OCI-LY7 (cell line): ENCODE data around the gene PDE3B. TPM values are rescaled to one million over a fixed set of nuclear protein-coding genes. Genes with fewer than 3 reads are reported as not detected.
"Not testable (repeated sequence)": the region's sequence is repeated elsewhere in the genome, so short reads cannot be mapped to it uniquely, and the experiment has no call there.

Experiments
- BruUV-seq: library from RNA; stranded (reverse); fragments of 400-500 nt; replicated peaks from 2 replicates; lab custom pipeline; 2021; lab: Mats Ljungman, UMichigan
- CTCF ChIA-PET: fragments of 300-600 bp; sonication (Branson Sonifier 250); formaldehyde crosslinking; loops from one replicate; lab custom pipeline; 2022; ENCODE audit warnings: antibody characterized with exemption; ENCODE audit not compliant: unreplicated experiment; lab: Charles Lee
- POLR2A ChIA-PET: fragments of 300-600 bp; sonication (Branson Sonifier 250); formaldehyde crosslinking; loops from one replicate; lab custom pipeline; 2022; ENCODE audit warnings: antibody characterized with exemption; lab: Charles Lee
- DNase-seq: peaks from one replicate; pipeline ENCODE4 v3.0.0-alpha.2; 2015; ENCODE audit warnings: low spot score
- H2AFZ ChIP-seq: fragments of 200-600 bp; sonication (generic), shearing (Covaris generic); 2 replicates; pipeline ENCODE4 v1.6.1; 2014; ENCODE audit warnings: mild to moderate bottlenecking, antibody characterized with exemption, low read length, moderate library complexity
- H3K27ac ChIP-seq: fragments of 200-600 bp; sonication (generic); 2 replicates; pipeline ENCODE4 v1.5.1; 2014; ENCODE audit warnings: mixed run types, low read depth, mild to moderate bottlenecking, moderate library complexity, low read length, inconsistent platforms; ENCODE audit not compliant: poor library complexity, severe bottlenecking
- H3K36me3 ChIP-seq: fragments of 200-600 bp; sonication (generic); 2 replicates; pipeline ENCODE4 v1.6.1; 2014; ENCODE audit warnings: mild to moderate bottlenecking, antibody characterized with exemption, low read length, moderate library complexity, mixed read lengths; ENCODE audit not compliant: insufficient read depth
- H3K4me1 ChIP-seq: fragments of 200-600 bp; sonication (generic); 2 replicates; pipeline ENCODE4 v1.5.1; 2014; ENCODE audit warnings: mild to moderate bottlenecking, low read length; ENCODE audit not compliant: insufficient read depth, poor library complexity, severe bottlenecking
- H3K4me2 ChIP-seq: fragments of 200-600 bp; sonication (generic); 2 replicates; pipeline ENCODE4 v1.6.1; 2014; ENCODE audit warnings: mild to moderate bottlenecking, low read length
- H3K4me3 ChIP-seq: fragments of 200-600 bp; sonication (generic); 2 replicates; pipeline ENCODE4 v1.5.1; 2014; ENCODE audit warnings: mild to moderate bottlenecking, low read depth, low read length; ENCODE audit not compliant: poor library complexity, severe bottlenecking
- H3K79me2 ChIP-seq: fragments of 200-600 bp; sonication (generic); 2 replicates; pipeline ENCODE4 v1.6.1; 2016; ENCODE audit warnings: low read depth, mild to moderate bottlenecking, low read length, moderate library complexity, mixed read lengths; ENCODE audit not compliant: insufficient read depth
- H3K9me2 ChIP-seq: fragments of 200-600 bp; sonication (generic); 2 replicates; pipeline ENCODE4 v1.6.1; 2016; ENCODE audit warnings: mild to moderate bottlenecking, low read length, mixed read lengths; ENCODE audit not compliant: insufficient read depth
- H3K9me3 ChIP-seq: fragments of 200-600 bp; sonication (generic); 2 replicates; pipeline ENCODE4 v1.6.1; 2014; ENCODE audit warnings: mild to moderate bottlenecking, mixed run types, low read length, mixed read lengths
- H4K20me1 ChIP-seq: fragments of 200-600 bp; sonication (generic); 2 replicates; pipeline ENCODE4 v1.6.1; 2014; ENCODE audit warnings: mild to moderate bottlenecking, antibody characterized with exemption, low read length, moderate library complexity, mixed read lengths; ENCODE audit not compliant: insufficient read depth
- CTCF ChIP-seq: fragments of 200-600 bp; sonication (generic); conservative IDR thresholded peaks from 2 replicates; pipeline ENCODE4 v1.5.1; 2014; ENCODE audit warnings: mild to moderate bottlenecking, antibody characterized with exemption, low read length, moderate library complexity, mixed read lengths
- EZH2phosphoT487 ChIP-seq: fragments of 200-600 bp; sonication (generic); IDR thresholded peaks from 2 replicates; pipeline ENCODE4 v1.6.1; 2018; ENCODE audit warnings: low read depth, borderline replicate concordance, mild to moderate bottlenecking, mixed run types, antibody characterized with exemption, low read length, moderate library complexity, mixed read lengths
- intact Hi-C: fragments of 100-400 bp; cut with micrococcal nuclease; formaldehyde crosslinking; loops from one replicate; pipeline ENCODE4 v1.10.0; 2022; ENCODE audit not compliant: unreplicated experiment
- total RNA-seq, 2 experiments: library from RNA; depleted of rRNA in 1 of 2; stranded (reverse); fragments of >200 nt in 1 of 2; shearing (Covaris generic) in 1 of 2; gene quantifications; 2 replicates each; pipeline ENCODE4 v1.2.3, GENCODE V29; 2014 to 2022

The PDE3B gene
- total RNA-seq, 2 experiments from 2014 or later: not detected

GRCh38 chr11:14667329-14667728, 23.7 kb downstream of the PDE3B start:
- DNase-seq, H3K9me3 ChIP-seq, CTCF ChIA-PET, H3K79me2 ChIP-seq, H4K20me1 ChIP-seq, H3K9me2 ChIP-seq, H3K4me1 ChIP-seq, BruUV-seq, H3K4me2 ChIP-seq, intact Hi-C loops, H3K27ac ChIP-seq, H2AFZ ChIP-seq, H3K4me3 ChIP-seq, H3K36me3 ChIP-seq: not testable (repeated sequence)
- POLR2A ChIA-PET: interaction anchor here (0.9 kb wide), 1 partner anchor 201 kb away, joined by 4 read pairs; no protein-coding TSS in a partner anchor

GRCh38 chr11:14668731-14669301, 25.2 kb downstream of the PDE3B start:
- no TSS peak for BruUV-seq
- POLR2A ChIA-PET: no interaction called here

GRCh38 chr11:14669499-14669898, 25.9 kb downstream of the PDE3B start:
- intact Hi-C loops: no loop called here
- POLR2A ChIA-PET: interaction anchor here (1.0 kb wide), 1 partner anchor 188 kb away, joined by 3 read pairs; no protein-coding TSS in a partner anchor
- DNase-seq: no peak
- H3K4me3 ChIP-seq: no peak overlapping the region
- H3K27ac ChIP-seq: no peak overlapping the region
- H3K9me2 ChIP-seq: no peaks in the 10 kb centered on the region
- CTCF ChIA-PET: no interaction called here
- TF ChIP-seq EZH2phosphoT487 (no peak), CTCF (no peak)
- H4K20me1 ChIP-seq: no peaks in the 10 kb centered on the region
- H3K4me2 ChIP-seq: no peak overlapping the region
- no peaks in the 10 kb centered on the region for H3K36me3 ChIP-seq
- no peaks in the 10 kb centered on the region for H3K79me2 ChIP-seq
- H3K9me3 ChIP-seq: no peaks in the 10 kb centered on the region
- H3K4me1 ChIP-seq: no peaks in the 10 kb centered on the region
- H2AFZ ChIP-seq: no peak overlapping the region
- BruUV-seq: no TSS peak

More at GRCh38 chr11:14668731-14669301, 25.2 kb downstream of the PDE3B start:
- Histone ChIP-seq H2AFZ (no peak overlapping the region), H3K79me2 (no peaks in the 10 kb centered on the region), H3K27ac (no peak overlapping the region), H3K4me2 (no peak overlapping the region), H3K36me3 (no peaks in the 10 kb centered on the region), H3K4me1 (no peaks in the 10 kb centered on the region), H3K9me3 (no peaks in the 10 kb centered on the region), H4K20me1 (no peaks in the 10 kb centered on the region), H3K4me3 (no peak overlapping the region), H3K9me2 (no peaks in the 10 kb centered on the region)
- DNase-seq: no peak
- CTCF ChIA-PET: no interaction called here
- intact Hi-C loops: no loop called here
- TF ChIP-seq CTCF (no peak), EZH2phosphoT487 (no peak)
